Erythroblast (primary cell): ENCODE data around the gene DCD.

Source experiments
- GATA1 ChIP-seq: IDR thresholded peaks from 2 replicates; pipeline ENCODE4 v1.6.1; 2011; ENCODE audit warnings: low read depth, mild to moderate bottlenecking, control low read depth, low read length, moderate library complexity
- POLR2A ChIP-seq: IDR thresholded peaks from 2 replicates; pipeline ENCODE4 v1.6.1; 2011; ENCODE audit warnings: mild to moderate bottlenecking, low read length

GRCh38 chr12:54606556-54606955 lies 41.6 kb downstream of the DCD start:
- no peak for TF ChIP-seq POLR2A
- TF ChIP-seq GATA1 = no peak
